GM18867 (cell line): ENCODE results near the gene KCNH5.
"Not testable (repeated sequence)": the region's sequence is repeated elsewhere in the genome, so short reads cannot be mapped to it uniquely, and the experiment has no call there.

Experiments used
- ATAC-seq: cut with Tn5 transposase; IDR thresholded peaks from one replicate; pipeline ENCODE4 v1.9.1; 2021; ENCODE audit warnings: mild to moderate bottlenecking, moderate library complexity; ENCODE audit not compliant: unreplicated experiment

KCNH5 gene

DNA sequence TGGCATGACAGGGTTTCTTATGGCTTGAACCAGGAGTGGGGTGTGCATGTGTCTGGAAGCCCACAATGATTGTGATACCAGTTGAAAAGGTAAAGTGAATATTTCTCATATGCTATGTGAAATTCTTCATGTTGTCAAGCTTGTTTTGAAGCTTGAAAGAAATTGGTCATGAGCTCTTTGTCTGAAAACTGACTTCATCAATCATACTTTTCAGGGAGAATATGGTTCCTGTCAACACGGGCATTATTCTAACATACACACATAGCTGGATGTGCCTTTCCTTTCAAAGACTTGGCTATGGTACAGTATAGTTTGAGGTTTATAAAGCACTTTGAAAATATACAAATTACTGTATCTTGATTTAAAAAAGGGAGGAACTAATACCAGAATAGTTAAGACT, 158.8 kb downstream of the KCNH5 start:
- ATAC-seq: no peak

DNA sequence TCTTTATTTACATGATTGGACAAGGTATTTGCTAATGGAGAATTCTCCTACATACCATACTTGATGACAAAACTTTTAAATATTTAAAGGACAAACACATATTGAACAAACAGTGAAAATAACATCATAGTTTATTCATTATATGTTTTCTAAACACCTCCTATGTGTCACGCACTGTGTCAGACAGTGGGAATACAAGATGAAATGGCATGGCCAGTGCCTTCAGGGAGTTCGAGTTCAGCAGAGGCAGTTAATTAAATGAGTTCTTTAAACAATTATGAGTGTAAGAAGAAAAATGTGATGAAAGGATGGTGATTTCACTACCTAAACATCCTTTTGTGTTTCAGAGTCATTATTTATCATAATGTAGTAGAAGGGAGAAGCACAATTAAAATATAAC, 159.8 kb downstream of the KCNH5 start:
- ATAC-seq: no peak

- no peak for ATAC-seq
Observed at GRCh38 chr14:62882967-62883366, 162.3 kb downstream of the KCNH5 start.

GRCh38 chr14:62866376-62866775, 178.9 kb downstream of the KCNH5 start:
- ATAC-seq: no peak

DNA sequence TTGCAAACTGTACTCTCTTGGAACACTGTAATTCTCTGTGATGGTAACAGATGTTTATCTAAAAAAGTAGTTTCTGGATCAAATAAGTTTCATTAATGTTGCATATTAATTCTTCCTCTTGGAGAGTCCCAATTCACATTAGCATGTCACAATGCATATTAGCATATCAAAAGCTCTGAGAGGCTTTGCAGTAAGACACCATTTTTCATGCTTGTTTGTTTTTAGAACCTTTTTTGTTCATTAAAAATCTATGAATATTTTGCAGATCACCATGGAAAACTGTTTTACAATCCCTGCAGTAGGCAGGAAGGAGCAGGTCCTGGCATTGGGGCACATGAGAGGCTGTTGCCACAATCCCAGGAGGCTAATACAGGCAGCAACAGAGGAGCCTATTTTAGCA, 180.7 kb downstream of the KCNH5 start:
- no peak for ATAC-seq

DNA sequence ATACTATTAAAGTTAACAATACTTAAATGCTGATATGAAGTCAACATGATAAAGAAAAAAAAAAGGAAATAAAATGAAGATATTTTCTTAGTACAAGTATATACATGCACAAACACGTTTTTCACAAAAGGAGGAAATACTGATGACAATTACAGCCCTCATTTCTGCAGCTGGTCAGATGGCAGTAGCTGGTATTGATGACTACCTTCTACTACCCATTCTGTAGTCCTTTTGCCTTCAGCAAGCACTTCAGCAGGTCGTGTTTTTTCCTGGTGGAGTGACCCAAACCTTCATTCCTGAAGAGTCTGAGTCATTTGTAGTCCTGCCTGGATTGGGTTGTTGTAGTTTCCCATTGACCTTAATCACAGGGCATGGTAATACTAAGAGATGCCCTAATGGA, 187.2 kb downstream of the KCNH5 start:
- ATAC-seq: not testable (repeated sequence)

DNA sequence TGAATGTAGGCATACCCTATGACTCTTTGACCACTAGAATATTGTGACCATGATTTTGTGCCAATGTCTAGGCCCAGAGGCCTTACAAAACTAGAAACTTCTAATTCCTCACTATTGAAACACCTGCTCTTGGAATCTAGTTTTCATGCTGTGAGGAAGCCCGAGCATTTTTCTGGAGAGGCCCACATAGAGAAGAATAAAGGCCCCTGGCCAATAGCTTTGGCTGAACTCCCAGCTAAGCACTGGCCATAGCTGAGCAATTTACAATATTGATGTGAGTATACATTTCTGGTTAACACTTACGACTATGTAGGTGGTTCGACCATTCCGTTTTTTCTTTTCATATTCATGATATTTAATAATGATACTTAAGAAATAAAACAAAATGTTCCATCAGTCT, 190.3 kb downstream of the KCNH5 start:
- ATAC-seq: no peak

GRCh38 chr14:62847168-62847567, 198.1 kb downstream of the KCNH5 start:
- no peak for ATAC-seq

GRCh38 chr14:62844546-62844945, 200.7 kb downstream of the KCNH5 start:
- no peak for ATAC-seq

DNA sequence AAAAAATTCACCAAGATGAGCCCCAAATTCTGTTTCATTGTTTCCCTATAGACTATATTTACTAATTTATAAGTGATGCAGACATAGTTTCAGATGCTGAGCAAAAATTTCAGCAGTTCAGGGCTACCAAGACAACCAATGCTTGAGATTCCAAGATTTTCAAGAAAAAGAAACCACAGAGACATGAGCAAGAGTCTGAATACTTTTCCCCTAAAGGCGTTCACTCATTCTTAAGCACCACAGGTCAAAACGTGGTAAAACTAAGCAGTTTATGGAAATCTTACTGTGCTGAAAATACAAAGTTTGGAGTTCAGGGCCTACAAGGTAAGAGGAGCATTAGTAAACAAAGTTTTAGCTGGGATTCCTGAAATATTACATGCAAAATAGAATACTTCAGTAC, 221.2 kb downstream of the KCNH5 start:
- no peak for ATAC-seq

DNA sequence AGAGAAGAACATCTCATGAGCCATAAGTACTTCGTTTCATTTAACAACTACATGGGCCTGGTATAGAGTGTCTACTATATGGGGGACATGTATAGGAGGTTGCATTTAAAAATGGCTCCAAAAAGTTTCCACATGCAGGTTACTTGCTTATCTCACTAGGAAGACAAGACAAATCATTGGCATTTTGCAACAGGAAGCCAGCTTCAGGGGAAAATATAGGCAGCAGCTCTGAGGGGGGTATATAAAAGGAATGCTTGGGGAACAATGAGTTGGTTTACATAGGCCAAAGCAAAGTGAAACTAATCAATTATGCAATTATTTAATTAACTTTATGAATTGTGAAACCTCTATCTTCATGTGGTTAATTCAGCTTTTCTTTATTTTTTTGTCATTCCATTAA, 225.3 kb downstream of the KCNH5 start:
- ATAC-seq: no peak

DNA sequence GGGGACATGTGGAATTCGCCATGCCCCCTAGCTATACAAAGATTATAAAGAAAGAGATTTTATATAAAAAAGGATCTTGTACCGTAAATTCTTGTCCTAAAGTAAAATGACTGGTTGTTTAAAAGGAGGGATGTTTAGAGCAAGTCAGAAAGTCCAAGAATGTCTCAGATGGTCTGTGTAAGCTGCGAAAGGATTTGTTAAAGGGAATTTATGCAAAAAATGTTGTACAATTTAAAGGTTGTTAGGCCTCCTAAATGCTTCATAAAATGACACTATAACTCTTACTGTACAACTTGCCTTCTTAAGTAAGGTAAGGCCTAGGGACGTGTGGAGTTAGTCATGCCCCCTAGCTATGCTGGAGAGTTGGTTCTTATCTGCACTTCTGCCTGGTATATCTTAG, 237.6 kb downstream of the KCNH5 start:
- no peak for ATAC-seq

- ATAC-seq: no peak
Observed at GRCh38 chr14:62800577-62800976, 244.7 kb downstream of the KCNH5 start.

- no peak for ATAC-seq
Observed at GRCh38 chr14:62796431-62796830, 248.8 kb downstream of the KCNH5 start.

DNA sequence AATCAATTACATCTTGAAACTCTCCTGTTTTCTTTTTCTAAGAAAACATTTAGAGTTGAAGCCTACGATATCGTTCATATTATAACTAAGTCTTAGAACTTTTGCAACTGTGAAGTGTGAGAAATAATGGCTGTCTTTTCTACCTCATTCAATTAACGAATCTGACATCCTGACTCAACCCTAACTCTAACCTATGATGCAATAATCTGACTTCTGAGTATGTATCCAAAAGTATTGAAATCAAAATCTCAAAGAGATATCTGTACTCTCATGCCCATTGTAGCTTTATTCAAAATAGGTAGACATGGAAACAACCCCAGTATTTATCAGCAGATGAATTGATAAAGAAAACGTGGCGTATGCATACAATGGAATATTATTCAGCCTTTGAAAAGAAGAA, 252.7 kb downstream of the KCNH5 start:
- ATAC-seq: no peak

GRCh38 chr14:62781328-62781727, 263.9 kb downstream of the KCNH5 start:
- ATAC-seq: not testable (repeated sequence)

GRCh38 chr14:62778852-62779251, 266.4 kb downstream of the KCNH5 start:
- ATAC-seq: no peak

DNA sequence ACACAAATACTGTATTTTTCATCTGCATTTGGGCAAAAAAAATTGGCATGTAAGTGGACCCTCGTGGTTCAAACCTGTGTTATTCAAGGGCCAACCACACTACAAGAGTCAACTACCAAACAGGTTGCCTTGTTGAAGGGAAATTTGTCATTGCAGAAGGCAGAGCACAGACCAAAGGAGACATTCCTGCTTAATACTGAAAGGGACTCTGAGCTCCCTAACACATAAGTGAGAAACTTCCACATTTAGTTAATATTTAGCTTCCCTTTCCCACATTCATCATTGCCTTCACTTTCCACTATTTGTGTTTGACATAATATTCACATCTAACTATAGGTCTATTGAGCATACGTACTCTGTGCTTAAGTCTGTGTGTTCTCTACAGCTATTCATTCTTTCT, 266.9 kb downstream of the KCNH5 start:
- no peak for ATAC-seq

- no peak for ATAC-seq
Observed at GRCh38 chr14:62777510-62777909, 267.7 kb downstream of the KCNH5 start.

DNA sequence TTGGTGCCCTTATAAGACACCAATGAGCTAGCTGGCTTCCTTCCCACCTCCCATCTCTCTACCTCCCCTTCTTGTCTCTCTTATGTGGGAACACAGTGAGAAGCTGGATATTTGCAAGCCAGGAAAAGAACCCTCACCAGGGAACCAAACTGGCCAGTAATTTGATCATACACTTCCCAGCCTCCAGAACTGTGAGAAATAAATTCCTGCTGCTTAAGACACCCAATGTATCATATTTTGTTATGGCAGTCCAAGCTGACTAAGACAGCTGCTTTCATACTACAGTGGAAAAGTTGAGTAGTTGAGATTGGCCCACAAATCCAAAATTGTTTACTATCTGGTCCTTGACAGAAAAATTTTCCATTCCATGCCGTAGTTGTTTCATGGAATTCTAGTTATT, 269.0 kb downstream of the KCNH5 start:
- no peak for ATAC-seq

DNA sequence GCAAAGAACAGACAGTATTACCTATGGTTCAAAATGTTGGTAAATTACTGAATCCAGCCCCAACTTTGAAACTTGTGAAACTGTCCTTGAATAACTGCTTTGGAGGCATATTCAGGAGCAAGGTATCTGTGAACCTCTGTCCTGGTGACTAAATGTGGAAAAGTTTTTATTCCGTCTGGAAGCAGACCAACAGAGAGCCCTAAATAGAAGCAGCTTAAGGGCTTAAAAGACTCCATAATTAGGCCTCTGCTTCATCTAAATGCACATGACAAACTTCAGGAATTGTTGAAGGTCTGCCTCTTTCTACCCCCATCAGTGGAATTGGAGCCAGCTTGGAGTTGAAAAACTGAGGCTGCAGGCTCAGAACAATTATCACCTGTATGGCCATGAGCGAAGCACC, 276.5 kb downstream of the KCNH5 start:
- ATAC-seq: no peak

DNA sequence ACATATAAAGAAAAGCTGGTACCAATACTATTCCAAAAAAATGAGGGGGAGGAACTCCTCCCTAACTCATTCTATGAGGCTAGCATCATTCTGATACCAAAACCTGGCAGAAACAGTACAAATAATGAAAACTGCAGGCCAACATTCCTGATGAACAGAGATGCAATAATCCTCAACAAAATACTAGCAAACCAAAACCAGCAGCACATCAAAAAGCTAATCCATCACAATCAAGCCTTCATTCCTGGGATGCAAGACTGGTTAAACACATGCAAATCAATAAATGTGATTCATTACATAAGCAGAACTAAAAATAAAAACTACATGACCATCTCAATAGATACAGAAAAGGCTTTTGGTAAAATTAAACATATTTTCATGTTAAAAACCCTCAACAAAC, 281.3 kb downstream of the KCNH5 start:
- ATAC-seq: no peak

DNA sequence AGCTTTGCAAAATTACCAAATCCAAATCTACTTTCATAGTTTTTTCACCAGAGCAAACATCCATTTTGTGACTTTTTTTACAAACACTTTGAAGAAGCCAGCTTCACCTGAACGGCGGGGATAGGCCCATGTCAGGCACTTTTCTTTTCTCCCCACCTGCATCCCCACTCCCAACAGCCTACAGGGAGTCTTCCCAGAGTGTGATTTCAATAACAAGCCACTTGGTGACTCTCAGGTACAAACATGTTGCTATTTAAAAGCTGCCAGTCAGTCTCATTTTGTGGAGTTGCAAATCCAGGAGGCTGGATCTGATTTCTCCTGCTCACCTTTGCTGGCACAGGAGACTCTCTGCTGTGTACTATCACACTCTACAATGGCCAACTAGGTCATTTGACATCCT, 285.5 kb downstream of the KCNH5 start:
- ATAC-seq: no peak

DNA sequence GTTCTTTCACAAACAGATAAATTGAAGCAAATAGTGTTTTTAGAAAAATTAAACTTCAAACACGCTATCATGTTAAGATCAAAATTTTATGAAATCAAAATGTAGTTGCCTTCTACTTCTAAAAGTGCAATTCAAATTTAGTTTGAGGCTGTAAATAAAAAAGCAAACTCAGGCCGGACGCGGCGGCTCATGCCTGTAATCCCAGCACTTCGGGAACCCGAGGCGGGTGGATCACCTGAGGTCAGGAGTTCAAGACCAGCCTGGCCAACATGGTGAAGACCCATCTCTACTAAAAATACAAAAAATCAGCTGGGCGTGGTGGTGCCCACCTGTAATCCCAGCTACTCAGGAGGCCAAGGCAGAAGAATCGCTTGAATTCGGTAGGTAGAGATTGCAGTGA, 298.4 kb downstream of the KCNH5 start:
- not testable (repeated sequence) for ATAC-seq
